ENCODE measurements around the gene LPP. TPM values are rescaled to one million over a fixed set of nuclear protein-coding genes. Genes with fewer than 3 reads are reported as not detected.

The LPP gene
- total RNA-seq, 1 experiment from 2014 or later, result 54.0 TPM

GRCh38 chr3:188452158-188452772 lies 298.3 kb downstream of the LPP start:
- Histone ChIP-seq H3K27me3 (ENCODE audit: insufficient read depth, low read length) (no peaks in the 10 kb centered on the region), H3K9me2 (ENCODE audit: insufficient read depth) (no peaks in the 10 kb centered on the region), H2AFZ (ENCODE audit: low read depth, low read length, poor library complexity, severe bottlenecking) (no peak overlapping the region), H3K79me2 (ENCODE audit: insufficient read depth, low read length) (no peaks in the 10 kb centered on the region), H3K27ac (ENCODE audit: low read depth, low read length) (no peak overlapping the region), H3K4me3 (replicated peaks in 1 of 2; ENCODE audit: low read depth in 1 of 2, low read length in 2 of 2) (no peak overlapping the region), H3K4me1 (ENCODE audit: control insufficient read depth in 1 of 2, insufficient read depth in 2 of 2, low read length in 2 of 2) (no peaks in the 10 kb centered on the region), H4K20me1 (ENCODE audit: insufficient read depth) (no peaks in the 10 kb centered on the region), H3K36me3 (ENCODE audit: control insufficient read depth in 1 of 2, insufficient read depth in 2 of 2, low read length in 2 of 2) (no peaks in the 10 kb centered on the region), H3K4me2 (ENCODE audit: low read length) (no peak overlapping the region), H3K9ac (ENCODE audit: low read length) (no peak overlapping the region), H3K9me3 (ENCODE audit: control insufficient read depth in 1 of 2, insufficient read depth in 1 of 2, low read depth in 1 of 2, low read length in 2 of 2) (no peaks in the 10 kb centered on the region)
- TF ChIP-seq YY1 (IDR thresholded peaks at IDR 0.05; ENCODE audit: extremely low read depth, insufficient replicate concordance, low read depth, low read length), result no peak
- TF ChIP-seq SRF (IDR thresholded peaks at IDR 0.05; ENCODE audit: low read depth), result no peak
- no peak for TF ChIP-seq CEBPB (IDR thresholded peaks at IDR 0.05; ENCODE audit: low read depth)
- TF ChIP-seq ATF3 (IDR thresholded peaks at IDR 0.05), result no peak
- TF ChIP-seq EZH2 (IDR thresholded peaks at IDR 0.05), result no peak
- no peak for TF ChIP-seq CTCF (IDR thresholded peaks at IDR 0.05 in 2 of 3, conservative IDR thresholded peaks at IDR 0.05 in 1 of 3; ENCODE audit: borderline replicate concordance in 1 of 3, insufficient read depth in 1 of 3, low read depth in 2 of 3, low read length in 2 of 3)
- TF ChIP-seq SP1 (IDR thresholded peaks at IDR 0.05; ENCODE audit: low read depth), result no peak
- TF ChIP-seq EZH2phosphoT487 (IDR thresholded peaks at IDR 0.05; ENCODE audit: borderline replicate concordance), result no peak
- no peak for TF ChIP-seq RAD21 (IDR thresholded peaks at IDR 0.05; ENCODE audit: low read depth)
- TF ChIP-seq TCF7L2 (IDR thresholded peaks at IDR 0.05; ENCODE audit: borderline replicate concordance, extremely low read depth, insufficient read depth, insufficient read length), result no peak
- no peak for TF ChIP-seq JUND (IDR thresholded peaks at IDR 0.05)
- TF ChIP-seq REST (IDR thresholded peaks at IDR 0.05; ENCODE audit: low read depth), result no peak
- TF ChIP-seq MAX (IDR thresholded peaks at IDR 0.05), result no peak
- no peak for TF ChIP-seq EGR1 (IDR thresholded peaks at IDR 0.05; ENCODE audit: low read depth)
- TF ChIP-seq ZNF274 (IDR thresholded peaks at IDR 0.05; ENCODE audit: low read depth, low read length), result no peak
- no peak for TF ChIP-seq FOSL1 (IDR thresholded peaks at IDR 0.05; ENCODE audit: low read depth)
- no peak for TF ChIP-seq ELF1 (IDR thresholded peaks at IDR 0.05; ENCODE audit: borderline replicate concordance, low read depth)
- TF ChIP-seq SIN3A (IDR thresholded peaks at IDR 0.05; ENCODE audit: low read depth), result no peak
- no peak for TF ChIP-seq POLR2A (IDR thresholded peaks at IDR 0.05; ENCODE audit: borderline replicate concordance, extremely low read depth, insufficient read depth, insufficient read length)
- BruUV-seq (replicated peaks), result no TSS peak
- POLR2A ChIA-PET, result no interaction called here
- CTCF ChIA-PET, result no interaction called here
- intact Hi-C loops (cut with micrococcal nuclease), result no loop called here
- DNase-seq (ENCODE audit: low read depth, low spot score), result no peak
- RAD21 ChIA-PET (ENCODE audit: low non-redundant PET in 1 of 2, low total read pairs in 2 of 2, uncharacterized antibody in 2 of 2, unreplicated experiment in 2 of 2), result no interaction called here
- ATAC-seq, result no peak
